Caco-2 (cell line): ENCODE results near the gene SESN1. TPM values are rescaled to one million over a fixed set of nuclear protein-coding genes. Genes with fewer than 3 reads are reported as not detected.

ENCODE experiments used
- BruUV-seq: library from RNA; stranded (reverse); fragments of 400-500 nt; replicated peaks from 2 replicates; lab custom pipeline; 2021; lab: Mats Ljungman, UMichigan
- CTCF ChIA-PET: fragments of 300-600 bp; sonication (Branson Sonifier 250); formaldehyde crosslinking; loops from one replicate; lab custom pipeline; 2022; ENCODE audit warnings: antibody characterized with exemption; lab: Charles Lee
- POLR2A ChIA-PET: fragments of 300-600 bp; sonication (Branson Sonifier 250); formaldehyde crosslinking; loops from one replicate; lab custom pipeline; 2022; ENCODE audit warnings: antibody characterized with exemption; lab: Charles Lee
- DNase-seq, 2 experiments: peaks; one replicate each; pipeline versions ENCODE4 v3.0.0 to v3.0.0-alpha.2; 2020 to 2022
- H3K27me3 ChIP-seq: replicated peaks from 2 replicates; pipeline ENCODE4 v1.6.0; 2011; ENCODE audit warnings: low read length; ENCODE audit not compliant: control insufficient read depth, insufficient read depth
- H3K36me3 ChIP-seq: 2 replicates; pipeline ENCODE4 v1.5.1; 2011; ENCODE audit warnings: low read length; ENCODE audit not compliant: control insufficient read depth, insufficient read depth
- H3K4me1 ChIP-seq: fragments of 250-450 bp; sonication (Bioruptor Pico); 2 replicates; pipeline ENCODE4 v1.5.1; 2020; ENCODE audit warnings: mild to moderate bottlenecking
- H3K4me3 ChIP-seq: 2 replicates; pipeline ENCODE4 v1.5.1; 2011; ENCODE audit warnings: low read depth, mild to moderate bottlenecking, control low read depth, low read length
- H3K9me3 ChIP-seq: fragments of 250-450 bp; sonication (Bioruptor Pico); 2 replicates; pipeline ENCODE4 v1.5.1; 2020; ENCODE audit warnings: mild to moderate bottlenecking, moderate library complexity
- H3K27ac Mint-ChIP-seq: one replicate; pipeline ENCODE4 v1.8.0; 2022; ENCODE audit warnings: mixed read lengths; ENCODE audit not compliant: unreplicated experiment
- H3K27me3 Mint-ChIP-seq: one replicate; pipeline ENCODE4 v1.8.0; 2022; ENCODE audit warnings: mixed read lengths; ENCODE audit not compliant: insufficient read depth, unreplicated experiment
- H3K36me3 Mint-ChIP-seq: one replicate; pipeline ENCODE4 v1.8.0; 2022; ENCODE audit warnings: mild to moderate bottlenecking, mixed read lengths; ENCODE audit not compliant: insufficient read depth, unreplicated experiment
- H3K4me1 Mint-ChIP-seq: one replicate; pipeline ENCODE4 v1.8.0; 2022; ENCODE audit warnings: low read depth, mixed read lengths; ENCODE audit not compliant: unreplicated experiment
- H3K4me3 Mint-ChIP-seq: one replicate; pipeline ENCODE4 v1.8.0; 2022; ENCODE audit warnings: mild to moderate bottlenecking, moderate library complexity, mixed read lengths; ENCODE audit not compliant: unreplicated experiment
- H3K9me3 Mint-ChIP-seq: one replicate; pipeline ENCODE4 v1.8.0; 2022; ENCODE audit warnings: mixed read lengths; ENCODE audit not compliant: unreplicated experiment
- intact Hi-C: fragments of 100-400 bp; cut with micrococcal nuclease; formaldehyde crosslinking; loops from one replicate; pipeline ENCODE4 v1.10.0; 2022; ENCODE audit not compliant: unreplicated experiment
- total RNA-seq: library from RNA; stranded (reverse); gene quantifications from 2 replicates; pipeline ENCODE4 v1.2.3, GENCODE V29; 2022
- TF ChIP-seq, protein P1 (sequence below), 2 experiments: fragments of 200-600 bp in 1 of 2; IDR thresholded peaks; 1 replicate in 1 of 2; 2 replicates in 1 of 2; pipeline versions ENCODE4 v1.5.1 to v1.8.0; 2011 to 2022; ENCODE audit warnings: antibody characterized with exemption in 1 of 2, control low read depth in 1 of 2, inconsistent platforms in 1 of 2, low read depth in 1 of 2, low read length in 1 of 2, mild to moderate bottlenecking in 1 of 2, moderate library complexity in 1 of 2; ENCODE audit not compliant: insufficient read depth in 1 of 2, severe bottlenecking in 1 of 2, unreplicated experiment in 1 of 2

SESN1 gene
- total RNA-seq, 1 experiment from 2014 or later: 21.9 TPM

DNA sequence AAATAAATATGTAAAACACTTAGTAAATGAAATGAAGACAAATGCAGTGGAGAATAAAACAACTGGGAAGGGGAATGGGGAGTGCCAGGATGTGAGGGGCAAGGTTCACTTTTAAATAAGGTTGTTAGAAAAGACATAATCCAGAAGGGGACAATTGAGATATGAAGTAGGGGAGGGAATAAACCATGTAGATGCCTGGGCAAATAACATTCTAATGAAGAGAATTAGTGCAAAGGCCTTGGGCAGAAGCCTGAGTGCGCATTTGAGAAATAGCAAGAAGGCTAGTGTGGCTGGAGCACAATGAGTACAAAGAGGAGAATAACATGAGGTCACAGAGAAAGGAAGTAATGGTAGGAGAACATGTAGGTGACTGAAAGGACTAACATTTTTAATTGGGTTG lies 3.0 kb upstream of the SESN1 start:
- no peaks in the 10 kb centered on the region for H3K27me3 Mint-ChIP-seq
- ChIA-PET CTCF (no interaction called here), POLR2A (no interaction called here)
- intact Hi-C loops: loop anchor here (5.0 kb wide), 1 partner anchor 75 kb away; no protein-coding TSS in a partner anchor
- H3K4me1 Mint-ChIP-seq: peaks cover 15% of the 10 kb centered on the region
- no peaks in the 10 kb centered on the region for H3K9me3 Mint-ChIP-seq
- DNase-seq: no peak
- Histone ChIP-seq H3K36me3 (no peaks in the 10 kb centered on the region), H3K27me3 (no peaks in the 10 kb centered on the region), H3K9me3 (no peaks in the 10 kb centered on the region), H3K4me1 (peaks cover 7% of the 10 kb centered on the region; the same call in 1 of the 2 replicates), H3K4me3 (no peak overlapping the region)
- H3K36me3 Mint-ChIP-seq: peaks cover 9% of the 10 kb centered on the region
- H3K4me3 Mint-ChIP-seq: no peak overlapping the region
- H3K27ac Mint-ChIP-seq: no peak overlapping the region
- no TSS peak for BruUV-seq
- TF ChIP-seq, protein P1, sequence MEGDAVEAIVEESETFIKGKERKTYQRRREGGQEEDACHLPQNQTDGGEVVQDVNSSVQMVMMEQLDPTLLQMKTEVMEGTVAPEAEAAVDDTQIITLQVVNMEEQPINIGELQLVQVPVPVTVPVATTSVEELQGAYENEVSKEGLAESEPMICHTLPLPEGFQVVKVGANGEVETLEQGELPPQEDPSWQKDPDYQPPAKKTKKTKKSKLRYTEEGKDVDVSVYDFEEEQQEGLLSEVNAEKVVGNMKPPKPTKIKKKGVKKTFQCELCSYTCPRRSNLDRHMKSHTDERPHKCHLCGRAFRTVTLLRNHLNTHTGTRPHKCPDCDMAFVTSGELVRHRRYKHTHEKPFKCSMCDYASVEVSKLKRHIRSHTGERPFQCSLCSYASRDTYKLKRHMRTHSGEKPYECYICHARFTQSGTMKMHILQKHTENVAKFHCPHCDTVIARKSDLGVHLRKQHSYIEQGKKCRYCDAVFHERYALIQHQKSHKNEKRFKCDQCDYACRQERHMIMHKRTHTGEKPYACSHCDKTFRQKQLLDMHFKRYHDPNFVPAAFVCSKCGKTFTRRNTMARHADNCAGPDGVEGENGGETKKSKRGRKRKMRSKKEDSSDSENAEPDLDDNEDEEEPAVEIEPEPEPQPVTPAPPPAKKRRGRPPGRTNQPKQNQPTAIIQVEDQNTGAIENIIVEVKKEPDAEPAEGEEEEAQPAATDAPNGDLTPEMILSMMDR (IDR thresholded peaks at IDR 0.05; ENCODE audit: insufficient read depth in 1 of 2, low read depth in 1 of 2, low read length in 1 of 2, severe bottlenecking in 1 of 2, unreplicated experiment in 1 of 2): no peak

DNA sequence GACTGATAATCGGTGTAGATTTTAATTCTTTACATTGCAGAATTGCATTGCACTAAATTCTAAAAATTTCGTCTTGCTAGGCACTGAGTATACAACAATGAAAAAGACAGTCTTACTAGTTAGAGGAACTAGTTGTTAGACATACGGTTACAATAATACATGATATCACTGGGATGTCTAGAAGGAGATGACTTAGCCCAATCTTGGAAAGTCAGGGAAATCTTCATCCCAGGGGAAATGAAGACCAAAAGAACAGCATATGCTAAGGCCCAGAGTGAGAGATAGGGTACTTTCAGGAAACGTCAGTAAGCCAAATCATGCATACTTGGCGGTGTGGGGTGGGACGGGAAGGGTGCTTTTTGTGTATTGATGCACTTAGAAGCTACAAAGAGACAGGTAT lies 1.6 kb upstream of the SESN1 start:
- no TSS peak for BruUV-seq
- Histone ChIP-seq H3K4me1 (peaks cover 7% of the 10 kb centered on the region; the same call in 1 of the 2 replicates), H3K9me3 (no peaks in the 10 kb centered on the region), H3K4me3 (peak overlapping the region; percentile 63), H3K36me3 (no peaks in the 10 kb centered on the region), H3K27me3 (no peaks in the 10 kb centered on the region)
- ChIA-PET CTCF (interaction anchor here (2.7 kb wide), 1 partner anchor 287 kb away, joined by 13 read pairs; the partner anchor contains the start of gene CD164), POLR2A (no interaction called here)
- peak overlapping the region; percentile 97 for H3K4me3 Mint-ChIP-seq
- peaks cover 9% of the 10 kb centered on the region for H3K36me3 Mint-ChIP-seq
- peaks cover 15% of the 10 kb centered on the region for H3K4me1 Mint-ChIP-seq
- TF ChIP-seq, protein P1 (IDR thresholded peaks at IDR 0.05; ENCODE audit: insufficient read depth in 1 of 2, low read depth in 1 of 2, low read length in 1 of 2, severe bottlenecking in 1 of 2, unreplicated experiment in 1 of 2): no peak
- peak overlapping the region; percentile 100 for H3K27ac Mint-ChIP-seq
- H3K9me3 Mint-ChIP-seq: no peaks in the 10 kb centered on the region
- DNase-seq: no peak
- H3K27me3 Mint-ChIP-seq: no peaks in the 10 kb centered on the region
- intact Hi-C loops: loop anchor here (5.0 kb wide), 1 partner anchor 76 kb away; no protein-coding TSS in a partner anchor

DNA sequence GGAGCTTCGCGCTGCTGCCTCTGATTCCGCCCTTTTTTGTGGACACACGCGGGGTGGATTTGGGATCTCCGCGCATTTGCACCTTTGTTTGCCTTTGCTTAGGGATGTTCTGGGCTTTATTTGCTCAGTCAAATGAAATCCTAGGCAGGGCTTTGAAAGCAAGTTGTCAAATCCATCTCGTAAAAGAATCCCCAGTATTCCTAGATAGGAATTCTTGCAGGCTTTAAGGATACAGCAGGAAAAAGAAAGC lies 1.1 kb upstream of the SESN1 start:
- H3K4me3 ChIP-seq: peak overlapping the region; percentile 63
- H3K9me3 ChIP-seq: no peaks in the 10 kb centered on the region
- H3K4me3 Mint-ChIP-seq: peak overlapping the region; percentile 97
- H3K4me1 ChIP-seq: peaks cover 7% of the 10 kb centered on the region; the same call in 1 of the 2 replicates
- no peaks in the 10 kb centered on the region for H3K9me3 Mint-ChIP-seq
- intact Hi-C loops: loop anchor here (2.0 to 5.0 kb wide), 2 partner anchors 77 to 537 kb away; no protein-coding TSS in a partner anchor
- H3K4me1 Mint-ChIP-seq: peaks cover 15% of the 10 kb centered on the region
- peak overlapping the region; percentile 100 for H3K27ac Mint-ChIP-seq
- BruUV-seq: TSS peak; percentile 62
- ChIA-PET POLR2A (no interaction called here), CTCF (interaction anchor here (2.7 kb wide), 1 partner anchor 288 kb away, joined by 13 read pairs; the partner anchor contains the start of gene CD164)
- no peaks in the 10 kb centered on the region for H3K27me3 Mint-ChIP-seq
- TF ChIP-seq, protein P1 (IDR thresholded peaks at IDR 0.05; ENCODE audit: insufficient read depth in 1 of 2, low read depth in 1 of 2, low read length in 1 of 2, severe bottlenecking in 1 of 2, unreplicated experiment in 1 of 2): no peak
- peaks cover 9% of the 10 kb centered on the region for H3K36me3 Mint-ChIP-seq
- H3K36me3 ChIP-seq: no peaks in the 10 kb centered on the region
- H3K27me3 ChIP-seq: no peaks in the 10 kb centered on the region
- no peak for DNase-seq
